Measurements from ENCODE around the gene RASA1. TPM values are rescaled to one million over a fixed set of nuclear protein-coding genes. Genes with fewer than 3 reads are reported as not detected.

The RASA1 gene
- total RNA-seq, 1 experiment from 2014 or later: 23.9 TPM

DNA sequence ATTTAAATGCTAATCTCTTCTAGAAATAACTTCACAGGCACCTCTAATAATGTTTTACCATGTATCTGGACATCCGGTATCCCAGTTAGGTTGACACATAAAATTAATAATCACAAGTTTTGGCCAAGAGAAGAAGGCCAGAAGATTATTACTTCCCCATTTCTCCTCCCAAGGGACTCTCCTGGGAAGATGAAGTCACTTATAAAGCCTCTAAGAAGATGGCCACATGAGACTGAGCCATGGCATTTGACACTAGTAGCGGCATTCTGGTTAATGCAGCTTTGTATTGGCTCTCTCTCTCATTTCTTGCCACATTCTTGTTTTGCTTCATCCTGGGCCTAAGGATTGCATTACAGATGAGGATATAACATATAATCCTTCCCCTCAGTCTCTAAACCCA is 34.5 kb upstream of the RASA1 start:
- RAD21 ChIA-PET (ENCODE audit: low non-redundant PET in 1 of 2, low total read pairs in 2 of 2, uncharacterized antibody in 2 of 2, unreplicated experiment in 2 of 2): no interaction called here
- Histone ChIP-seq H3K9ac (ENCODE audit: low read length) (no peak overlapping the region), H3K4me1 (ENCODE audit: control insufficient read depth in 1 of 2, insufficient read depth in 2 of 2, low read length in 2 of 2) (no peaks in the 10 kb centered on the region), H3K4me3 (replicated peaks in 1 of 2; ENCODE audit: low read depth in 1 of 2, low read length in 2 of 2) (no peak overlapping the region), H4K20me1 (ENCODE audit: insufficient read depth) (no peaks in the 10 kb centered on the region; the same call in 1 of the 2 replicates), H2AFZ (ENCODE audit: low read depth, low read length, poor library complexity, severe bottlenecking) (no peak overlapping the region), H3K9me2 (ENCODE audit: insufficient read depth) (no peaks in the 10 kb centered on the region; the same call in 1 of the 2 replicates), H3K79me2 (ENCODE audit: insufficient read depth, low read length) (no peaks in the 10 kb centered on the region), H3K9me3 (ENCODE audit: control insufficient read depth in 1 of 2, insufficient read depth in 1 of 2, low read depth in 1 of 2, low read length in 2 of 2) (no peaks in the 10 kb centered on the region), H3K36me3 (ENCODE audit: control insufficient read depth in 1 of 2, insufficient read depth in 2 of 2, low read length in 2 of 2) (no peaks in the 10 kb centered on the region), H3K27ac (ENCODE audit: low read depth, low read length) (no peak overlapping the region), H3K27me3 (ENCODE audit: insufficient read depth, low read length) (no peaks in the 10 kb centered on the region), H3K4me2 (ENCODE audit: low read length) (no peak overlapping the region)
- intact Hi-C loops (cut with micrococcal nuclease): no loop called here
- POLR2A ChIA-PET: no interaction called here
- CTCF ChIA-PET: no interaction called here
- DNase-seq (ENCODE audit: low read depth, low spot score): no peak
- ATAC-seq: no peak
- TF ChIP-seq SP1 (IDR thresholded peaks at IDR 0.05; ENCODE audit: low read depth): no peak
- BruUV-seq (replicated peaks): no TSS peak

- Histone ChIP-seq H3K9ac (ENCODE audit: low read length) (no peak overlapping the region), H3K27ac (ENCODE audit: low read depth, low read length) (no peak overlapping the region), H3K36me3 (ENCODE audit: control insufficient read depth in 1 of 2, insufficient read depth in 2 of 2, low read length in 2 of 2) (no peaks in the 10 kb centered on the region), H3K9me3 (ENCODE audit: control insufficient read depth in 1 of 2, insufficient read depth in 1 of 2, low read depth in 1 of 2, low read length in 2 of 2) (no peaks in the 10 kb centered on the region), H3K27me3 (ENCODE audit: insufficient read depth, low read length) (no peaks in the 10 kb centered on the region), H2AFZ (ENCODE audit: low read depth, low read length, poor library complexity, severe bottlenecking) (no peak overlapping the region), H3K4me1 (ENCODE audit: control insufficient read depth in 1 of 2, insufficient read depth in 2 of 2, low read length in 2 of 2) (no peaks in the 10 kb centered on the region), H3K4me2 (ENCODE audit: low read length) (no peak overlapping the region), H3K79me2 (ENCODE audit: insufficient read depth, low read length) (no peaks in the 10 kb centered on the region), H3K9me2 (ENCODE audit: insufficient read depth) (no peaks in the 10 kb centered on the region), H4K20me1 (ENCODE audit: insufficient read depth) (no peaks in the 10 kb centered on the region), H3K4me3 (replicated peaks in 1 of 2; ENCODE audit: low read depth in 1 of 2, low read length in 2 of 2) (no peak overlapping the region)
- ATAC-seq (no peak), DNase-seq (ENCODE audit: low read depth, low spot score) (no peak)
- POLR2A ChIA-PET: no interaction called here
- no TSS peak for BruUV-seq (replicated peaks)
- CTCF ChIA-PET: no interaction called here
- RAD21 ChIA-PET (ENCODE audit: low non-redundant PET in 1 of 2, low total read pairs in 2 of 2, uncharacterized antibody in 2 of 2, unreplicated experiment in 2 of 2): no interaction called here
- intact Hi-C loops (cut with micrococcal nuclease): no loop called here
- TF ChIP-seq YY1 (IDR thresholded peaks at IDR 0.05; ENCODE audit: extremely low read depth, insufficient replicate concordance, low read depth, low read length): no peak
- TF ChIP-seq RAD21 (IDR thresholded peaks at IDR 0.05; ENCODE audit: low read depth): no peak
- TF ChIP-seq SIN3A (IDR thresholded peaks at IDR 0.05; ENCODE audit: low read depth): no peak
- TF ChIP-seq SRF (IDR thresholded peaks at IDR 0.05; ENCODE audit: low read depth): no peak
- no peak for TF ChIP-seq ZNF274 (IDR thresholded peaks at IDR 0.05; ENCODE audit: low read depth, low read length)
- TF ChIP-seq REST (IDR thresholded peaks at IDR 0.05; ENCODE audit: low read depth): no peak
- TF ChIP-seq POLR2AphosphoS5 (IDR thresholded peaks at IDR 0.05; ENCODE audit: low read depth, low read length): no peak
- TF ChIP-seq ELF1 (IDR thresholded peaks at IDR 0.05; ENCODE audit: borderline replicate concordance, low read depth): no peak
- TF ChIP-seq, protein P1, sequence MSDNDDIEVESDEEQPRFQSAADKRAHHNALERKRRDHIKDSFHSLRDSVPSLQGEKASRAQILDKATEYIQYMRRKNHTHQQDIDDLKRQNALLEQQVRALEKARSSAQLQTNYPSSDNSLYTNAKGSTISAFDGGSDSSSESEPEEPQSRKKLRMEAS (IDR thresholded peaks at IDR 0.05): no peak
- no peak for TF ChIP-seq ZBTB33 (IDR thresholded peaks at IDR 0.05; ENCODE audit: extremely low read depth, insufficient replicate concordance, low read length)
- no peak for TF ChIP-seq CBX3 (IDR thresholded peaks at IDR 0.05; ENCODE audit: low read depth)
- TF ChIP-seq CTCF (IDR thresholded peaks at IDR 0.05 in 2 of 3, conservative IDR thresholded peaks at IDR 0.05 in 1 of 3; ENCODE audit: borderline replicate concordance in 1 of 3, insufficient read depth in 1 of 3, low read depth in 2 of 3, low read length in 2 of 3): no peak
- no peak for TF ChIP-seq FOSL1 (IDR thresholded peaks at IDR 0.05; ENCODE audit: low read depth)
These were observed 26.1 kb upstream of the RASA1 start for GRCh38 chr5:87241555-87241954.

Measured in HCT116 (cell line).